Ishikawa (cell line): ENCODE results near the gene ABCC11.

Experiments
- CEBPB ChIP-seq: IDR thresholded peaks from 2 replicates; pipeline ENCODE4 v1.6.1; 2012
- CREB1 ChIP-seq: IDR thresholded peaks from 2 replicates; pipeline ENCODE4 v1.6.1; 2012; ENCODE audit warnings: low read depth
- EGR1 ChIP-seq: IDR thresholded peaks from 2 replicates; pipeline ENCODE4 v1.6.1; 2012
- EP300 ChIP-seq: IDR thresholded peaks from 2 replicates; pipeline ENCODE4 v1.6.1; 2012; ENCODE audit warnings: borderline replicate concordance
- FOXM1 ChIP-seq: IDR thresholded peaks from 2 replicates; pipeline ENCODE4 v1.6.1; 2012; ENCODE audit warnings: low read depth, borderline replicate concordance
- MAX ChIP-seq: IDR thresholded peaks from 2 replicates; pipeline ENCODE4 v1.6.1; 2012
- NFIC ChIP-seq: IDR thresholded peaks from 2 replicates; pipeline ENCODE4 v1.6.1; 2012
- RAD21 ChIP-seq: IDR thresholded peaks from 2 replicates; pipeline ENCODE4 v1.6.1; 2012; ENCODE audit warnings: low read depth
- REST ChIP-seq: IDR thresholded peaks from 2 replicates; pipeline ENCODE4 v1.6.1; 2012; ENCODE audit warnings: low read depth, mild to moderate bottlenecking
- TAF1 ChIP-seq: IDR thresholded peaks from 2 replicates; pipeline ENCODE4 v1.6.1; 2012; ENCODE audit warnings: low read depth, mild to moderate bottlenecking
- TCF12 ChIP-seq: IDR thresholded peaks from 2 replicates; pipeline ENCODE4 v1.6.1; 2012; ENCODE audit warnings: low read depth
- TEAD4 ChIP-seq: IDR thresholded peaks from 2 replicates; pipeline ENCODE4 v1.6.1; 2012
- USF1 ChIP-seq: IDR thresholded peaks from 2 replicates; pipeline ENCODE4 v1.6.1; 2012
- YY1 ChIP-seq: IDR thresholded peaks from 2 replicates; pipeline ENCODE4 v1.6.1; 2012; ENCODE audit warnings: low read depth
- ZBTB7A ChIP-seq: IDR thresholded peaks from 2 replicates; pipeline ENCODE4 v1.6.1; 2012; ENCODE audit warnings: low read depth

The ABCC11 gene

GRCh38 chr16:48206594-48207242 is 40.6 kb downstream of the ABCC11 start:
- TF ChIP-seq REST = no peak
- no peak for TF ChIP-seq TAF1
- TF ChIP-seq MAX = no peak
- no peak for TF ChIP-seq USF1

- TF ChIP-seq ZBTB7A (no peak), USF1 (no peak), EGR1 (no peak), YY1 (no peak), FOXM1 (no peak), RAD21 (no peak), EP300 (no peak), CREB1 (no peak), TCF12 (no peak), CEBPB (no peak), TEAD4 (no peak), NFIC (no peak), REST (no peak), TAF1 (no peak), MAX (no peak)
Measured at GRCh38 chr16:48204825-48205151, 42.6 kb downstream of the ABCC11 start.

GRCh38 chr16:48203974-48204824 is 43.1 kb downstream of the ABCC11 start:
- no peak for TF ChIP-seq EGR1
- TF ChIP-seq CEBPB = no peak
- TF ChIP-seq YY1 = no peak
- no peak for TF ChIP-seq TAF1
- TF ChIP-seq CREB1 = no peak
- TF ChIP-seq TEAD4 = no peak
- no peak for TF ChIP-seq TCF12
- TF ChIP-seq FOXM1 = no peak
- TF ChIP-seq RAD21 = no peak

GRCh38 chr16:48201515-48202201 is 45.7 kb downstream of the ABCC11 start:
- no peak for TF ChIP-seq EGR1
- TF ChIP-seq CREB1 = no peak
- TF ChIP-seq TEAD4 = no peak
- TF ChIP-seq REST = no peak
- no peak for TF ChIP-seq MAX
- no peak for TF ChIP-seq NFIC
